GM21360 (cell line): ENCODE measurements around the gene SNAPIN.
A peak's percentile ranks its signal among the peaks of the same experiment; 100 is the strongest.
"Not testable (repeated sequence)": the region's sequence is repeated elsewhere in the genome, so short reads cannot be mapped to it uniquely, and the experiment has no call there.

ENCODE experiments used
- ATAC-seq: cut with Tn5 transposase; IDR thresholded peaks from one replicate; pipeline ENCODE4 v1.9.1; 2021; ENCODE audit warnings: mild to moderate bottlenecking, moderate library complexity; ENCODE audit not compliant: unreplicated experiment

The SNAPIN gene

DNA sequence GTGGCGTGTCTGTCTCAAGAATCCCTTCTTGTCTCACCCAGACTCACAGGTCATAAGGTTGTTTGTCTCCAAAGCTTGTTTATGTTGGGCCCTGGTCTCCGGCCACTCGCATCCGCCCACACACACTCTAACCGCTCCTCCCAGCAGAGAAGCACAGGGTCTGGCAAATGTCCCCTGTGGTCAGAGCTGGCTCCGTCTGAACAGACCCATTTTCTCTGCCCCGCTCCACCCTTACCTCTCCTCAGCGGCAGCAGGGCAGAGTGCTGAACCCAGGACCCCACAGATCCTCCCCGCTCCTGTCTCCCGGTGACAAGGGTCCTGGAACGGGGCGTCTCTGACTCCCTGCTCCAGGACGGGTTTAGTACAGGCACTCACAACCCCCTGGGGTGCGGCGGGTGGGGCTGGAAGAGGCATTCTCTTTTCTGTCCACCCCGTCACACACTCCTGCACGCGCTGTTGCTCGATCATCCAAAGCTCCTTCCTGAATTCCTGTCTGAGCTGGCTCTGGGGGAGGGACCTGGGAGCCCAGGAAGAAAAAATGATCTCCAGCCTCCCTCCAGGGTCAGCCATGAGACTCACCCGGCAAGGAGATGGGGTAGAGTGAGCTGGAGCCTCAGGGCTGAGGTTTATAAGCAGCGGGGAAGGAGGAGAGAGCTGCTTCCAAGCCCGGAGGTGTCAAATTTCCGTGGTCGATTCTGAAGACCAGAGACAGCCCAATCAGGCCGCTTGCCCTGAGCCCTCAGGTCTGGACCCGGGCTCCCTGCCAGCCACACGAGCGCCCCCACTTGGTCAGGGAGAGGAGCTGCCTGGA, 31.4 kb upstream of the SNAPIN start, which contains the start of gene S100A13:
Gene S100A13, minus strand, starts transcription at position 602 of the 811 bp plus-strand sequence. CDS start 1,033 bp downstream, outside the sequence.
- no peak for ATAC-seq

DNA sequence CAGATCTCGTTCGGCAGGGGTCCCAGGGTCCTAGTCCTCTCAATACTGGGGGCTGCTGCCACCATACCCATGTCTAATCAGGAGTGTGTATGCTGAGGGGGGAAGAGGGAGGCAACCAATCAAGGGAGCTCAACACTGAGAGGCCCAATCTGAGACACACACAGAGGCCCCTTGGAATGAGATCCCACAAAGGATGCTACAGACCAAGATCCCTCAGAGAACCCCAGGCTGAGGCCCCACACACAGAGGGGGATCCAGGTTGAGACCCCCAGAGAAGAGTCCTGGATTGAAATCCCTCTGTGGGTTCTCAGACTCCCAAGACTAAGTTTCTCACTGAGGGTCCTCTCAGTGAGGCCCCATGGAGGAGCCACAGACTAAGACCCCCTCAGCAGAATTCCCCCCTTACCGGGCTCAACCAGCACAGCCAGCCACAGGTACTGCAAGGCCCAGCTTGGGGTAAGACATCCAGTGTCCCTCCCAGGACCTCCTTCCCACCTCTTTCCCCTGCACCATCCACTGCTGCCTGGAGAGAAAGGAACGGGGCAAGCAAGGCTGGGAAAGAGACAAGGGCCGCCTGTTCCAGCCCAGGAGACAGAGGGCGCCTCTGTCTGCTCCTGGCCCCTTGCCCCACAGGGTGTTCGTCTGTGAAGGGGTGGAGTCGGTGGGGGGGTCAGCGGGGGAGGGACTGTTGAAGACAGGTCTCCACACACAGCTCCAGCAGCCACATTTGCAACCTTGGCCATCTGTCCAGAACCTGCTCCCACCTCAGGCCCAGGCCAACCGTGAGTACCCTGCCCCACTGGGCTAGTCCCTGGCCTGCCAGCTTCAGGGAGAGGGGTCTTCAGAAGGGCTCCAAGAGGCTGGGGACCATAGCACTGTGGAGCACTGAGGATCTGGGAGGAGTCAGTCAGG, 30.5 kb upstream of the SNAPIN start, which contains the start of gene S100A1:
Gene S100A1, plus strand, starts transcription at position 720 of the 912 bp plus-strand sequence. CDS start 2,088 bp downstream, outside the sequence.
- ATAC-seq: no peak

DNA sequence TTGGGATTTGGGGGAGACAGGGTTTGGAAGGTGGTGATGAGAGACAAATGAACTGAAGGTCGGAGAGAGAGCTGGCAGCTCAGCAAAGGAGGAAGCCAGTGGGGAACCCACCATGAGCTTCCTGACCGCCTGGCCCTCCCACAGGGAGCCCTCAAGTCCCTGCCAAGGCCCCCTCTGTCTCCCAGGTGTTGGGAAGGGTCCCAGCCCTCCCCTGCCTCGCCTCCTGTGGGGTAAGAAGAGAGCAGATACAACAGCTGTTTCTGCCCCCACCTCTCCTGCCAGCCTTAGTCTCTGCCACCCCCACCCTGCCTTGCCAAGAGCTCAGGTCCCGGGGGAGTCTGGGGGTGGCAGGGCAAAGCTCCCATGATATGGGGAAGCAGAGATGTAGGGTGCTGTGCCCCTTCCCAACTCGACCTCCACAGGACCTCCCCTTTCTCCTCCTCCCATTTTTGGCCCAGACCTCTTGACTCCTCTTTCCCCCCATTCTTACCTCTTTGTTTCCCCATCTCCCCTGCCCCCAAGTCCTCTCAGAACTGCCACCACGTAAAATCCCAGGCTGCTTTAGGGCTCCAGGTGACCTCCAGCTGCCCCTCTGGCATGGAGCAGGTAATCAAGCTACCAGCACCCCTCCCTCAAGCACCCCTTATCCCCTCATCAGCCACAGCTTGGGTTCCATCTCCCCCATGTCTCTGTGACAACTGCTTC, 29.7 kb upstream of the SNAPIN start:
- no peak for ATAC-seq

DNA sequence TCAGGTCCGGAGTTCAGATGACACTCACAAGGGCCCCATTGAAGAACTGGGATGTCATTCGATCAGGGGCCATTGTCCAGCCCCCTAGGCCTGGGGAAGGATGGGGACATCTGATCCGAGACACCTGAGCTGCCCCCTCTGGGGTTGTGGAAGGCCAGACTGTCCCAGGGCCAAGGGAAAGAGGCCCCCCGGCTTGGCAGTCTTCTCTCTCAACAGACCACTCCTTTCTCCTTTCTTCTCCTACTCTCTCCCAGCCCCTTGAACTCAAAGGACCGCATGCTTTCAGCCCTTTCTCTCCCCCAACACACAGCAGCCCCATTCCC, 29.2 kb upstream of the SNAPIN start:
- no peak for ATAC-seq

DNA sequence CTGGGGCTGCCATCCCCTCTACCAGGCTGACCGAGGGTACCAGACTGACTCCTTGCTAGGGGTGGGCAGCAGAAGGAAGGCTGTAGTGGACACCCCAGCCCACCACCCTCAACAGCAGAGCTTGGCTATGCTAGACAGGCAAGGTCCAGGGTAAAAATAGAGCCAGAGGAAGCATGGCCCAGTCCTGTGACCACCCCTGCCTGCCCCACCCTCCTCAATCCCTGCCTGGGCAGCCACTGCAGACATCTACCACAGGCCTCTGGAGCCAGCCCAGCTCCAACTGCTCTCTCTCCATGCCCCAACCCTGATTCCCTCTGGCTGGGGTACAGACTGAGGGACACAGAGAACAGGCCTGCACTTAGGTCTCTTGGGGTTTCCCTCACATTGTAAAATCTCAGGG, 28.5 kb upstream of the SNAPIN start:
- ATAC-seq: no peak

DNA sequence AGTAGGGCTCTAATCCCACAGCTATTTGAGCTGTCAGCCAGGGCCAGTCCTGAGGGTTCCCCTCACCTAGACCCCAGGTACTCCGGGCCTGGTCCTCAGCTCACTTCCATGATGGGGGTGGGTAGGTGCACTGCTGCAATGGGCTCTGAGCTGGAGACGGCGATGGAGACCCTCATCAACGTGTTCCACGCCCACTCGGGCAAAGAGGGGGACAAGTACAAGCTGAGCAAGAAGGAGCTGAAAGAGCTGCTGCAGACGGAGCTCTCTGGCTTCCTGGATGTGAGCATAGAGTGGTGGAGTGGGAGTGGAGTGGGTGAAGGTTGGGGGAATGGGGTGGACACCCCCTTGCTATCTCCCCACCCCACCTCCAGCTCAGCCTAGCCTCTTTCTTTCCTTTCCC, 28.1 kb upstream of the SNAPIN start:
- no peak for ATAC-seq

DNA sequence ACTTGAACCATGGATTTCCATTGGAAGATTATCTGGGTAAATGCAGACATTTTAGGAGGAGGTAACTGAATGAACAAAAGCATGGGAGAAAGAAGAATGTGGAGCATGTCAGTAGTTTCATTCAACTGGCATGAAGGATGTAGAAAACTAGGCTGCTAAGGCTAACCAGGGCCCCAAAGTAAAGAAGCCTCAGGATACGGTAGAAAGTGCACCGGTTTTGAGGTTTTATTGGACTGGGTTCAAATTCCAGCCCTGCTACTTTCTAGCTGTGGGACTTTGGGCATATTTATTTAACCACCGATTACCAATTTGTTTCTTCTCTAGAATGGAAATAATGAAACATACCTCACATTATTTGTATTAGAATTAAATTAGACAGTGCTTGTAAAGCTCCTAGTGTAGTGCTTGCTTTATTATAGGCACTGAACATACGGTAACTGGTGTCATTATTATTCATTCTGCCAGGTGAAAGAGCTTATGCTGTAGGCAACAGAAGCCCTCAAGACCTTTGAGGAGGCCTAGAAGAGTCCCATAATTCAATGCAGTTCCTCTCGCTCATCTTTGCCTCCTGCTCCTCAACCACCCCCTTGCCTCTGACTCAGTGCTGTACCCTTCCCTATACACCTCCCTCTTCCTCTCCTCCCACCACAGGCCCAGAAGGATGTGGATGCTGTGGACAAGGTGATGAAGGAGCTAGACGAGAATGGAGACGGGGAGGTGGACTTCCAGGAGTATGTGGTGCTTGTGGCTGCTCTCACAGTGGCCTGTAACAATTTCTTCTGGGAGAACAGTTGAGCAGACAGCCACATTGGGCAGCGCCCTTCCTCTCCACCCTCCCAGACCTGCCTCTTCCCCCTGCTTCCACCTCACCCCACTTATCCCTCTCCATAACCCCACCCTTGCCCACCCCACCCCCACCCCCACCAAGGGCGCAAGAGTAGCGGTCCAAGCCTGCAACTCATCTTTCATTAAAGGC, 27.2 kb upstream of the SNAPIN start:
- ATAC-seq: no peak

DNA sequence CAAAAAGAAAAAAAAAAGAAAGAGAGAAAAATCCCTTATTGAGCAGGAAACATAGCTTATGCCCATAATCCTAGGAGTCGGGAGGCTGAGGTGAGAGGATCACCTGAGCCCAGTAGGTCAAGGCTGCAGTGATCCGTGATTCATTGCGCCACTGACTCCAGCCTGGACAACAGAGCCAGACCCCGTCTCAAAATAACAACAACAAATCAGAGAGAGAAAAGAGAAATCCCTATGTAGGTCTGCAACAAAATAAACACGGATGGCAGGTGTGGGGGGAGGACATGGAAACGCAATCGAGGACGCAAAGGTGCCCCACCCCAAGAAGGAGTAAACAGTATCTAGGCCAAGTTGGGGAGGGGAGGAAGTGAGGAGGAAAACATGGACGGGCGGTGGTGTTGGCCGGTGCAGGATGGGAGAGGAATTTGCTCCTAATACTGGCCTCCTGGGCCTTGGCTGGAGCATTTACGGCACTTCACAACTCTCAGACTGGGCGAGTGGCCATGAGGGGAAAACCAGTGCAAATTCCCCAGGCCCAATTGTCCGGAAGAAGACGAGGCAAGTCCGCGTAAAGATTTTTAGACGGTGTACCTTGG, 25.2 kb upstream of the SNAPIN start:
- ATAC-seq: no peak

DNA sequence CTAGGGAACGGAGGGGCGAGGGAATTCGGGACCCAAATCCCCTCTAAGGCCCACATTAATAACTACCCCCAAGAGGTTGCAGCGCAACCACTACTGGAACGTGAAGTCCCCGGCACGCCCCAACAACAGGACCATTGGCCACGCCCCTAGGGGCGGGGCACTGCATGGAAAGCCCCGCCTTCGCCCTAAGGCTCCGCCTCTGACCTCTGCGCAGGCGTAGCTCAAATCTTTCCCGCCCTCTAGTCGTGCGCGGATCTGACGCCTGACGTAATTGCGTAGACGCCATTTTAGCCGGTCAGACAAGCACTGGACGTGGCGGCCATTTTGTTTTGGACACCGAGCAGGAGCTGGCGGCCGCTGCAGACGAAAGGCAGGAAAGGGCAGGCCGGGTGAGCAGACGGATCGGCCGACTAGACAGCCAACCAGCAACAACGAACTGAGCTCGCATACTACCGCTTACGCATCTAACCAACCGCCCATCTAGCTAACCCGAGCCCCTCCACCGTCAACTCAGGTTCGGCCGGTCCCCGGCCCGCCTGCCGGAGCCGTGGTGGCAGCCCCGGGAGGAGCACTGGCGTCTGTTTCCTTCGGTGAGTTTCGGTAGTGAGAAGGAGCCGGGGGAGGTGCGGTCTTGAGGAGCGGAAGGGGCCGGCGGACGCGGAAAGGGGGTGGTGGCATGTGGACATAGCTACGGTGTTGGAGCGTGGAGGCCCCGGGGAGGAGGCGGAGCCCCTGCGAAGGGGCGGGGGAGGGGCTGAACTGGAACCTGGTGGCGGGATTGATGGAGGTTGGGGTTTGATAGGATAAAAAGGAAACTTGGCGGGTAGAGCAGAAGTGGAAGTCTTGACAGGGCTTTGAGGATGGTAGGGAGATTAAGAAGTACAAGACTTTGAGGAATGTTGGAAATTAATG, 24.5 kb upstream of the SNAPIN start, which contains the start of gene CHTOP:
Gene CHTOP, plus strand, starts transcription at position 313 of the 912 bp plus-strand sequence. CDS start 2,523 bp downstream, outside the sequence.
- peak; percentile 78 for ATAC-seq

DNA sequence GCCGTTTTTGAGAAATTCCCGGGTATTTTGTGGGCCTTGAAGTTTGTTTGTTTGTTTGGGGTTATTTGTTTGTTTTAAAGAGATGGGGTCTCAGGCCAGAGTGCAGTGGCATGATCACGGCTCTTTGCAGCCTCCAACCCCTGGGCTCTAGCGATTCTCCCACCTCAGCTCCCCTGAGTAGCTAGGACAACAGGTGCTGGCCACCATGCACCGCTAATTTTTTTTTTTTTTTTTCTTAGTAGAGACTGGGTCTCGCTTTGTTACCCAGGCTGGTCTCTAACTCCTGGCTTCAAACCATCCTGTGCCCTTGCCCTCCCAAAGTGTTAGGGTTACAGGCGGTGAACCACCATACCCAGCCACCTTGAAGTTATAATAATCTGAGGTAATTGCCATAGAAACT, 22.6 kb upstream of the SNAPIN start:
- no peak for ATAC-seq

DNA sequence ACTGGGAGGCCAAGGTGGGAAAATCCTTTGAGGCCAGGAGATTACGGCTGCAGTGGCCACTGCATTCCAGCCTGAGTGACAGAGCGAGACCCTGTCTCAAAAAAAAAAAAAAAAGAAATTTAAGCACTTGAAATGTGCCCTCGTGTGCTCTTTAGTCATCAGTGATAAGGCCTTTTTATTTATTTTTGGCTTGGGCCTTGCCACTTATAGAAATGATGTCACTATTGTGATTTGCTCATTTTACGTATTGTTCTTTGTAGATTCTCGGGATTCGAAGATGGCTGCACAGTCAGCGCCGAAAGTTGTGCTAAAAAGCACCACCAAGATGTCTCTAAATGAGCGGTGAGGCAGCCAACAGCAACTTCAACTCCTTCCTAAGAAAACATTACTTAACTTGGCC, 22.2 kb upstream of the SNAPIN start:
- ATAC-seq: no peak

DNA sequence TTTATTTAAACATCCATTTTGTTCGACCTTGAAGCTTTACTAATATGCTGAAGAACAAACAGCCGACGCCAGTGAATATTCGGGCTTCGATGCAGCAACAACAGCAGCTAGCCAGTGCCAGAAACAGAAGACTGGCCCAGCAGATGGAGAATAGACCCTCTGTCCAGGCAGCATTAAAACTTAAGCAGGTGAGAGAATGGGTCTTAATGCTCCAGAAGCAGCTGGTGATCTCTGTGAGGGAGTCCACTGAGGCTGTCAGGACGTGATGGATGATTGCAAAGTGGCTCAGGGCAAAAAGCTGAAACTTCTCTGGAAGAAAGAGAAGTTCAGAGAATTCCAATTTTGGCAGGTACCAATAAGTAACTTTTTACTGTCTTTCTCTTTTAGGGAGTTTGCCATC, 20.2 kb upstream of the SNAPIN start:
- ATAC-seq: no peak

DNA sequence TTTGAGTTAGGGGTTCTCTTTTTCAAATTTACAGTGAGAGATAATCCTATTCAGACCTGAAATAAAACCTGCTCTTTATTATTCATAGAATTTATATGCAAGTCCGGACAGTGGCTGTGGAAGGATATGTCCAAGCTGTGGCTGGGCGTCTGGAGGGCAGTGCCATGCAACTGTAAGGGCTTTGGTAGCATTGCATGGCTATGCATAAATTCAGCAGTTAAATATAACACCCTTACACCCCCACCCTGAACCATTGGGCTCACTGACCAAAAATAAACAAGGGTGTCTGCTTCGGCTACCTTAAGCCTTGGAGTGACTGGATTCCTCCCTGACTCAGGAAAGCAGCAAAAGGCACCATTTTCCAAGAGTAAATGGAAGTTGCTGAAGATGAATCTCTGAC, 19.2 kb upstream of the SNAPIN start:
- no peak for ATAC-seq

DNA sequence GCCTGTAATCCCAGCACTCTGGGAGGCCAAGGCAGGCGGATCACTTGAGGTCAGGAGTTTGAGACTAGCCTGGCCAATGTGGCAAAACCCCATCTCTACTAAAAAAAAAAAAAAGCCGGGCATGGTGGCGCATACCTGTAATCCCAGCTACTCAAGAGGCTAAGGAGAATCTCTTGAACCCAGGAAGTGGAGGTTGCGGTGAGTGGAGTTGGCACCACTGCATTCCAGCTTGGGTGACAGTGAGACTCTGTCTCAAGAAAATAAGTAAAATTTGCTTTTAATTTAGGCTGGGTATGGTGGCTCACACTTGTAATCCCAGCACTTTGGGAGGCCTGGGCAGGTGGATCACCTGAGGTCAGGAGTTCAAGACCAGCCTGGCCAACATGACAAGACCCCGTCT, 18.3 kb upstream of the SNAPIN start:
- not testable (repeated sequence) for ATAC-seq

DNA sequence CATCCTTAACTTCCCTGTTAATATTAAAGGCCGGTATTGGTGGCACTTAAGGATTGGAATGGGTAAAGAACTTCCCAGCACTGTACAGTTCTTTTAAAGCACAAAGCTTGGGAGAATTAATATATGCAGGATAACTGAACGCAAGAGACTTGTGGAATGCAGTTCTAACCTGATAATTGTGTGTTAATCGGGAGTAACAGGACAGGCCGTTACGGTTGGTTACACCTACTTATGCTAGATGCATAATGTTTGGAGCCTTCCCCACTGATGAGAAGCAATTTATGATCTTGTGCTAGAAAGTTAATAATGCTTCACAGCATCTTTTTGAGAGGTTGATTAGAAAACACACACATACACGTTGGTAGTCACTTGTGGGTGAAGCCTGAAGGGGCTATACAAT, 17.6 kb upstream of the SNAPIN start:
- ATAC-seq: no peak

DNA sequence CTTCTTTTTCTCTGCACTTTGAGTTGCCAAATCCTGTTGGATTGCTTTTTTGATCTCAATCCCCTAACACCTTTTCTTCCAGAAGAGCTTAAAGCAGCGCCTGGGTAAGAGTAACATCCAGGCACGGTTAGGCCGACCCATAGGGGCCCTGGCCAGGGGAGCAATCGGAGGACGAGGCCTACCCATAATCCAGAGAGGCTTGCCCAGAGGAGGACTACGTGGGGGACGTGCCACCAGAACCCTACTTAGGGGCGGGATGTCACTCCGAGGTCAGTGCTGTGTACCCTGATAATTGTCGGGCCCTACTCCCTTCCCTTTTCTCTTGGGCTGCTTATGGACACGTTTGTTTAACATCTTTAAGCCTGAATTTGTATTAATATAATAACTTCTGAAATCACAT, 16.3 kb upstream of the SNAPIN start:
- ATAC-seq: no peak

DNA sequence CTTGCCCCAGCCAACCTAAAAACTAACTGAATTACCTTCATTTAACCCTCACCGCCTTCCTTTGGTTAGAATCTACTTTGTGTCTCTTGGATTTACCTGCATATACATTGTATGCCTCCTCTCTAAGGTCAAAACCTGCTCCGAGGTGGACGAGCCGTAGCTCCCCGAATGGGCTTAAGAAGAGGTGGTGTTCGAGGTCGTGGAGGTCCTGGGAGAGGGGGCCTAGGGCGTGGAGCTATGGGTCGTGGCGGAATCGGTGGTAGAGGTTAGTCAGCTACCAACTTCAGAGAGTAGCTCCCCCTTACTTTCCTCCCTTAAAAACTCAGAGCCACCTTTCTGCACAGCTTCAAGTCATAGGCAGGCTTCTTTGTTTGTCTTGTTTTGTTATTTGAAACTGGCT, 15.4 kb upstream of the SNAPIN start:
- ATAC-seq: no peak

DNA sequence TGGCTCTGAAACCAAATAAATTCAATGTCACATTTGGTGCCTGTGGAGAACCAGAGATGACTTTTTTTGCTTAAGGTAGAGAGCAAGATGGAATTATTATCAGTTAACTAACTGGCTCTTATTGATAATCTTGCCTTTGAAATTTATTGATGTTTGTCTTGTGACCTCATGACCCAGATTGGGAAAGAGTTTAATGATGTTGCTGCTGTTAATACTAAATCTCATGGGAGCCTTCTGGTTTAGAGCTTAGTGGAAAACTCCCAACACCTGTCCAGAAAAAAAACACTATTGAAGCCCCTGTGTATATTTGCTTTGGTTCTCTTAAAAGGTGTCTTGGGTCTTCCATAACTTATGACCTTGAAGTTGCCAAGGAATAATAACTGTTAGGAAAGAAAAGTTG, 14.7 kb upstream of the SNAPIN start:
- ATAC-seq: no peak
